ENCODE data around the gene EEF1AKMT3. TPM values are rescaled to one million over a fixed set of nuclear protein-coding genes. Genes with fewer than 3 reads are reported as not detected.
A peak's percentile ranks its signal among the peaks of the same experiment; 100 is the strongest.

Gene EEF1AKMT3
- total and polyA plus RNA-seq, 12 donors, result 1.1 to 2.6 (median 1.5) TPM

GRCh38 chr12:57782243-57782607 is 9.8 kb downstream of the EEF1AKMT3 start:
- Histone ChIP-seq H3K4me3 (peak overlapping the region in 8 of 10 donors; percentile 64 to 99 (median 90)), H3K9me3 (no peaks in the 10 kb centered on the region), H3K36me3 (peaks cover 0 to 46% (median 22%) of the 10 kb centered on the region in 9 donors), H3K27ac (peak overlapping the region in 5 of 10 donors; percentile 6 to 90 (median 28)), H3K4me1 (peaks cover 0 to 38% (median 17%) of the 10 kb centered on the region in 9 donors), H3K27me3 (no peaks in the 10 kb centered on the region)
- DNase-seq, result no peak
- WGBS, 2 donors, result 22 to 28% methylated on average over 4 of the region's 4 CpGs
- intact Hi-C loops (cut with DNase I), result loop anchor here in 5 of 10 donors (1.0 to 5.0 kb wide), 3 partner anchors 123 to 125 kb away; no protein-coding TSS in a partner anchor
- no peak for TF ChIP-seq CTCF (IDR thresholded peaks at IDR 0.05)
- ATAC-seq, result peak in 1 of 8 donors; percentile 3

DNA sequence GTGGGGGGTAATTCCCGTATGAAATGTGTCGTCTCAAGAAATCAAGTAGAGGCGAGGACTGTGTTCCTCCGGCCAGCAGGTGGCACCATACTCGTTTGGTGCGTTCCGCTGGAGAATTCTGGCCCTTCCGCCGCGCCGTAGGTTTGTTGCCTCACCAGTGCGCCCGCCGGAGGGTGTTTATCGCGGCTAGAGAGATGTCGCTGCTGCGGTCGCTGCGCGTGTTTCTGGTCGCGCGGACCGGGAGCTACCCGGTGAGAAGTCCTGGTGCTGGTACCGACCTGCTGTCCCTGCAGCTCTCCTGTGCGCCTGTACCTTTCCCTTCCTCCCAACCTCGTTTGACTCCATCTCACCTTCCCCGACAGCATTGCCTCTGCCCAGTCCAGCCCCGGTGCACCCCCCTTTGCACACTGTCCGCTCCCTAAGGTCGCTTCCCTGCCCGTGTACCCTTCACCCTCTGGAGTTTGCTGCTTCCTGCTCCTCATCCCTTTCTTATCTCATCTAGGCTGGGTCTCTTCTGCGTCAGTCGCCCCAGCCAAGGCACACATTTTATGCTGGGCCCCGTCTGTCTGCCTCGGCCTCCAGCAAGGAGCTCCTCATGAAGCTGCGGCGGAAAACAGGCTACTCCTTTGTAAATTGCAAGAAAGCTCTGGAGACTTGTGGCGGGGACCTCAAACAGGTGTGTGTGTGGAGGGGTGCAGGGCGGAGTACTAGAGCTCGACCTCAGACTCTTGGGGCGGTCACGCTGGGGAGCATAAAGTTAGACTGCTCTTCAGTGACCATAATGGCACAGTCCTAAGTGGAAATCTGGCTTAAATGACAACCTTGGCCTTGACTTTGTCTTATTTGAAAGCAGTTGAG is 10.4 kb downstream of the EEF1AKMT3 start, which contains the start of gene TSFM:
Gene TSFM (plus strand): TSS at position 180 of the 858 bp plus-strand sequence. CDS start 15 bp downstream, at position 195.
- H3K36me3 ChIP-seq, result peaks cover 0 to 52% (median 24%) of the 10 kb centered on the region in 9 donors
- peak; percentile 91 to 97 (median 92) for ATAC-seq
- H3K9me3 ChIP-seq, result no peaks in the 10 kb centered on the region
- intact Hi-C loops (cut with DNase I), result loop anchor here in 5 of 10 donors (1.0 to 5.0 kb wide), 3 partner anchors 122 to 124 kb away; no protein-coding TSS in a partner anchor
- peak; percentile 86 to 96 (median 93) for TF ChIP-seq CTCF (IDR thresholded peaks at IDR 0.05)
- H3K27me3 ChIP-seq, result no peaks in the 10 kb centered on the region
- peak within 1 kb of the TSS in 9 of 10 donors; percentile 6 to 90 (median 68) for H3K27ac ChIP-seq
- peaks cover 0 to 38% (median 17%) of the 10 kb centered on the region in 9 donors for H3K4me1 ChIP-seq
- 1 to 2% methylated on average over 45 of the region's 45 CpGs for WGBS, 2 donors
- H3K4me3 ChIP-seq, result peak within 1 kb of the TSS; percentile 64 to 99 (median 90)
- peak; percentile 98 to 99 for DNase-seq

DNA sequence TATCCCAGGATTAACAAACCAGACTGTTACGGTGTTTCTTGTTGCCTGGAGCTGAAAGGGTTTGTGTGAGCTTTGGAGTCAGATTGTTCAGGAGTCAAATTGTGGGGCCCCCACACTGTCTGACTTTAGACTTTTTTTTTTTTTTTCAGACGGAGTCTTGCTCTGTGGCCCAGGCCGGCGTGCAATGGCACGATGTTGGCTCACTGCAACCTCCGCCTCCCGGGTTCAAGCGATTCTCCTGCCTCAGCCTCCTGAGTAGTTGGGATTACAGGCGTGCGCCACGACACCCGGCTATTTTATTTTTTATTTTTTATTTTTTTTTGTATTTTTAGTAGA is 11.0 kb downstream of the EEF1AKMT3 start:
- DNase-seq (no peak), ATAC-seq (no peak)
- intact Hi-C loops (cut with DNase I), result loop anchor here in 4 of 10 donors (2.0 to 5.0 kb wide), 2 partner anchors 121 to 124 kb away; no protein-coding TSS in a partner anchor
- no peak for TF ChIP-seq CTCF (IDR thresholded peaks at IDR 0.05)
- Histone ChIP-seq H3K9me3 (no peaks in the 10 kb centered on the region), H3K36me3 (peaks cover 0 to 58% (median 24%) of the 10 kb centered on the region in 9 donors), H3K4me3 (peak overlapping the region; percentile 64 to 99 (median 90)), H3K27me3 (no peaks in the 10 kb centered on the region), H3K27ac (peak overlapping the region in 3 of 10 donors; percentile 68 to 90 (median 74)), H3K4me1 (peaks cover 0 to 38% (median 17%) of the 10 kb centered on the region in 9 donors)
- 82 to 87% methylated on average over 12 of the region's 12 CpGs for WGBS, 2 donors

GRCh38 chr12:57783861-57784260 is 11.4 kb downstream of the EEF1AKMT3 start:
- peaks cover 0 to 62% (median 25%) of the 10 kb centered on the region in 9 donors for H3K36me3 ChIP-seq
- DNase-seq (no peak), ATAC-seq (no peak)
- TF ChIP-seq CTCF (IDR thresholded peaks at IDR 0.05), result no peak
- no peaks in the 10 kb centered on the region for H3K27me3 ChIP-seq
- intact Hi-C loops (cut with DNase I), result loop anchor here in 4 of 10 donors (2.0 to 5.0 kb wide), 2 partner anchors 121 to 123 kb away; no protein-coding TSS in a partner anchor
- no peaks in the 10 kb centered on the region for H3K9me3 ChIP-seq
- 90 to 93% methylated on average over 11 of the region's 11 CpGs for WGBS, 2 donors
- peak overlapping the region in 7 of 10 donors; percentile 64 to 99 (median 96) for H3K4me3 ChIP-seq
- H3K27ac ChIP-seq, result no peak overlapping the region
- peaks cover 0 to 38% (median 17%) of the 10 kb centered on the region in 9 donors for H3K4me1 ChIP-seq
